ENCODE results near the gene IAPP. TPM values are rescaled to one million over a fixed set of nuclear protein-coding genes. Genes with fewer than 3 reads are reported as not detected.
"Not testable (repeated sequence)": the region's sequence is repeated elsewhere in the genome, so short reads cannot be mapped to it uniquely, and the experiment has no call there.

The IAPP gene
- total RNA-seq, 1 donor from 2014 or later = not detected

DNA sequence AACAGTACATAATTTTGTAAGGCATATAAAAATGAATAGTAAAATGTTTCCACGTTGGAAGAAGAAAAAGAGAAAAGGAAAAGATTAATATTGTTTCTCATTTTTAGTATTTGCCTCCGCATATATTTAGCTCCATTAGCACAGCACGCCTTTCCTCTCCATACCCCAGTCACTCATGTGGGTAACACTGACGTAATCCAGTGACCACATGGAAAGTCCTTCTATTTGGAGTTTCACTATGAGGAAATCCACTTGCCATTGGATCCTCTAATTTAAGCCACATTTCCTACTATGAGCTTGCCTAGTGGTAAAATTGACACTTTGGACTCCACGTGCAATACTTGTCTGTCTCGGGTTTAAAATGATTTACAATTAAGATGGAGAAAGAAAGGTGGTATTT, 32.3 kb upstream of the IAPP start:
- H3K4me3 ChIP-seq (ENCODE audit: low read length in 3 of 3) = no peak overlapping the region
- H3K4me1 ChIP-seq (ENCODE audit: control insufficient read depth in 3 of 3, insufficient read depth in 3 of 3, low read length in 3 of 3) = no peaks in the 10 kb centered on the region
- H3K36me3 ChIP-seq (ENCODE audit: control insufficient read depth in 3 of 3, insufficient read depth in 3 of 3, low read length in 3 of 3) = no peaks in the 10 kb centered on the region
- no peak overlapping the region for H3K9ac ChIP-seq (ENCODE audit: low read depth in 1 of 3, low read length in 3 of 3)
- H3K9me3 ChIP-seq (ENCODE audit: control insufficient read depth in 3 of 3, low read length in 3 of 3) = no peaks in the 10 kb centered on the region
- H3K27me3 ChIP-seq (ENCODE audit: control insufficient read depth in 3 of 3, insufficient read depth in 3 of 3, low read length in 3 of 3) = no peaks in the 10 kb centered on the region
- no peak overlapping the region for H3K27ac ChIP-seq (ENCODE audit: low read depth, low read length)

DNA sequence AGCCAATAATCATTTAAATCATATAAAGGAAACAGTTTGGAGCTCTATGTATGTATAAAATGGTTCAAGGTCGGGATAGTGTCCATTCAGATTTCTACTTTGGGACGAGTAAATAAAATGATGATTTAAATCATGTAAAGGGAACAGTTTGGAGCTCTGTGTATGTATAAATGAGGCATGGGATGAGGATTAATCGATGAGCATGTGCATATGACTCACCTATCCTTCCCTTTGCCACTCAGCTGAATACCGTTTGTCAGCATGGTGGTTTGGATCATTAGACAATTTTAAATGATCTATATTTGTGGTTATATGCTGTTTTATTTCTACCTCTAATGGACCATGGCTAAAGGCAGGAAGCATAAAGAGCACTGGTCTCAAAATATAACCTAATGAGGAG, 30.9 kb upstream of the IAPP start:
- Histone ChIP-seq H3K27ac (ENCODE audit: low read depth, low read length) (no peak overlapping the region), H3K4me1 (ENCODE audit: control insufficient read depth in 3 of 3, insufficient read depth in 3 of 3, low read length in 3 of 3) (no peaks in the 10 kb centered on the region), H3K4me3 (ENCODE audit: low read length in 3 of 3) (no peak overlapping the region), H3K9ac (ENCODE audit: low read depth in 1 of 3, low read length in 3 of 3) (no peak overlapping the region), H3K9me3 (ENCODE audit: control insufficient read depth in 3 of 3, low read length in 3 of 3) (no peaks in the 10 kb centered on the region), H3K36me3 (ENCODE audit: control insufficient read depth in 3 of 3, insufficient read depth in 3 of 3, low read length in 3 of 3) (no peaks in the 10 kb centered on the region), H3K27me3 (ENCODE audit: control insufficient read depth in 3 of 3, insufficient read depth in 3 of 3, low read length in 3 of 3) (no peaks in the 10 kb centered on the region)

DNA sequence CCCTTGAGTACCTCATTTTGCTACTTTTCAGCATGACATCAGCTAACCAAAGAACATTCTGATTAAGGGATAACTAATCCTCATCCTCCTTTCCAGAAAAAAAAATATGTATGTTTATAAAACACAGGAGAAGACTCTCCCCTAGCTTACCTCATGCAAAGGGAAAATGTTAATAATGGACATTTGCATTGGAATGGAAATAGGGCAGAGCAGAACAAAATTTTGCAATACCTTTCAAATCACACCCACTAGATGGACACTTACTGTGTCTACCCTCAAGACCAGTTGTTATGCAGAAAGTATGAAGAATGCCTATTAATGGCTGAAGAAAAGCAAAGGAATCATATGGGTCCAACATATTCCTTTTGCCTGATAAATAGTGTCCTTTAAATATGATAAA, 29.1 kb upstream of the IAPP start:
- Histone ChIP-seq H3K27ac (ENCODE audit: low read depth, low read length) (no peak overlapping the region), H3K27me3 (ENCODE audit: control insufficient read depth in 3 of 3, insufficient read depth in 3 of 3, low read length in 3 of 3) (no peaks in the 10 kb centered on the region), H3K9ac (ENCODE audit: low read depth in 1 of 3, low read length in 3 of 3) (no peak overlapping the region)

DNA sequence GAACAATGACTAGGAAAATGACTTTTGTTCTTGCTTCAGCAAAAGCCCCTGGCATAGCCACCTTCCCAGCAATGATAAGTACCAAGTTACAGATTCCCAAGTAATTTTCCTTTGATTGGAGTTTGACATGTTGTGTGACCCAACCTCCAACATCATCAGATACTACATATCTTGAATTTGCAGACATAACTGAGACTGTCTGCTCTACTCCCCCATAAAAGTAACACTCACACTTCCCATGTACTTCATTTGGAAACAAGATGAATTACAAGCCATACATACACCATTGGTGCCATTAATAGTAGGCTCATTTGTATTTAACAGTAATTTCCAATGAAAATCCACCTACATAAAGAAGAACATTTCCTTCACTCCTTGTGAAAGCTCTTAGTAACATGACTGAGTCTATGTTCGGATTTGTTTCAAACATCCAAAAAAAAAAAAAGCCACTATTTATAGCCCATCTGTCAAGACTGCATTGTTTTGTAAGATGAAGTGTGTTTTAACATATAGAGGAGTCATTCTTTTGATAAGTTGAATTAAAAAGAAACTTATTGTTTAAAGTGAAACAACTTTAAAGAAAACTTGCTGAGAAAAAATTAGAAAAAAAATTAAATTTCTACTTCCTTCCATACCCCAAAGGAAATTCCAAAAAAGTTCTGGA, 26.0 kb upstream of the IAPP start:
- H3K4me1 ChIP-seq (ENCODE audit: control insufficient read depth in 3 of 3, insufficient read depth in 3 of 3, low read length in 3 of 3) = no peaks in the 10 kb centered on the region
- no peak overlapping the region for H3K4me3 ChIP-seq (ENCODE audit: low read length in 3 of 3)
- no peaks in the 10 kb centered on the region for H3K36me3 ChIP-seq (ENCODE audit: control insufficient read depth in 3 of 3, insufficient read depth in 3 of 3, low read length in 3 of 3)
- H3K27ac ChIP-seq (ENCODE audit: low read depth, low read length) = no peak overlapping the region
- no peak overlapping the region for H3K9ac ChIP-seq (ENCODE audit: low read depth in 1 of 3, low read length in 3 of 3)
- no peaks in the 10 kb centered on the region for H3K9me3 ChIP-seq (ENCODE audit: control insufficient read depth in 3 of 3, low read length in 3 of 3)
- H3K27me3 ChIP-seq (ENCODE audit: control insufficient read depth in 3 of 3, insufficient read depth in 3 of 3, low read length in 3 of 3) = no peaks in the 10 kb centered on the region

More for the DNA sequence above, 29.1 kb upstream of the IAPP start:
- no peaks in the 10 kb centered on the region for H3K36me3 ChIP-seq (ENCODE audit: control insufficient read depth in 3 of 3, insufficient read depth in 3 of 3, low read length in 3 of 3)
- H3K9me3 ChIP-seq (ENCODE audit: control insufficient read depth in 3 of 3, low read length in 3 of 3) = no peaks in the 10 kb centered on the region
- H3K4me1 ChIP-seq (ENCODE audit: control insufficient read depth in 3 of 3, insufficient read depth in 3 of 3, low read length in 3 of 3) = no peaks in the 10 kb centered on the region
- no peak overlapping the region for H3K4me3 ChIP-seq (ENCODE audit: low read length in 3 of 3)

DNA sequence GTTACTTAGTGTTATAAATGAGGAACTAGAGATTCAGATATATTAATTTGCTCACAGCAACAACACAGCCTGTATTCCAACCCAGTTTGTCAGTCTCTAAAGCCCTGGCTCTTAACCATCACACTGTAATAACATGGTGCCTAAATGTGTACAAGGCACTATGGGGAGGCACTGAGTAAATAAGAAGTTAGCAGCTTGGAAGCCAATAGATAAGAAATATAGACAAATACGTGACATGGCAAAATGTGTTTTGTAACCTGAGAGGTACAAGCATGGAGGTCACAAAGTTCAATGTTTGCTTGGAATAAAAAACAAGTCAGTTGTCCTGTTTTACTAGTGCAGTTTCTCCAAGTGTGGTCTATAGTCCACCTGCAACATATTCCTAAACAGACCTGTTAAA, 21.7 kb upstream of the IAPP start:
- H3K27me3 ChIP-seq (ENCODE audit: control insufficient read depth in 3 of 3, insufficient read depth in 3 of 3, low read length in 3 of 3) = no peaks in the 10 kb centered on the region
- no peak overlapping the region for H3K9ac ChIP-seq (ENCODE audit: low read depth in 1 of 3, low read length in 3 of 3)
- no peaks in the 10 kb centered on the region for H3K9me3 ChIP-seq (ENCODE audit: control insufficient read depth in 3 of 3, low read length in 3 of 3)
- H3K36me3 ChIP-seq (ENCODE audit: control insufficient read depth in 3 of 3, insufficient read depth in 3 of 3, low read length in 3 of 3) = no peaks in the 10 kb centered on the region
- no peak overlapping the region for H3K4me3 ChIP-seq (ENCODE audit: low read length in 3 of 3)
- H3K4me1 ChIP-seq (ENCODE audit: control insufficient read depth in 3 of 3, insufficient read depth in 3 of 3, low read length in 3 of 3) = no peaks in the 10 kb centered on the region
- H3K27ac ChIP-seq (ENCODE audit: low read depth, low read length) = no peak overlapping the region

DNA sequence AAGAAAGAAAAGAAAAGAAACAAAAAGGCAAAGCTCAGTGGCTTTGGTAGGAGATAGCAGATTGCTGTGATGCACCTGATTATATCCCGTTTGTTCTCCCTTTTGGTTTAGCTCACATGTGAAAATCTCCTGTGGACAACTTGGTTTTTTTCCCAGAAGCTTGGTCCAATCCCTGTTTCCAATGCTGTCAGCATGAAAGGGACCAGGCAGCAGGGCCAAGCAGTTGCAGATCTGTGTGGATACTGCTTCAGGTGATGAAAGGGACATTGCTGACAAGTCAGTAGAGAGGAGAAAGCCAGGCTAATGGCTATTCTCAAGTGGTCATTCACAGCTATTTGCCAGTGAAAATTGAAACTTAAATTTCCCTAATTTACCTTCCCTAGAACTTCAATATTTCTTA, 19.2 kb upstream of the IAPP start:
- Histone ChIP-seq H3K27ac (ENCODE audit: low read depth, low read length) (no peak overlapping the region), H3K9ac (ENCODE audit: low read depth in 1 of 3, low read length in 3 of 3) (no peak overlapping the region), H3K36me3 (ENCODE audit: control insufficient read depth in 3 of 3, insufficient read depth in 3 of 3, low read length in 3 of 3) (no peaks in the 10 kb centered on the region), H3K9me3 (ENCODE audit: control insufficient read depth in 3 of 3, low read length in 3 of 3) (no peaks in the 10 kb centered on the region), H3K4me1 (ENCODE audit: control insufficient read depth in 3 of 3, insufficient read depth in 3 of 3, low read length in 3 of 3) (no peaks in the 10 kb centered on the region), H3K27me3 (ENCODE audit: control insufficient read depth in 3 of 3, insufficient read depth in 3 of 3, low read length in 3 of 3) (no peaks in the 10 kb centered on the region), H3K4me3 (ENCODE audit: low read length in 3 of 3) (no peak overlapping the region)

DNA sequence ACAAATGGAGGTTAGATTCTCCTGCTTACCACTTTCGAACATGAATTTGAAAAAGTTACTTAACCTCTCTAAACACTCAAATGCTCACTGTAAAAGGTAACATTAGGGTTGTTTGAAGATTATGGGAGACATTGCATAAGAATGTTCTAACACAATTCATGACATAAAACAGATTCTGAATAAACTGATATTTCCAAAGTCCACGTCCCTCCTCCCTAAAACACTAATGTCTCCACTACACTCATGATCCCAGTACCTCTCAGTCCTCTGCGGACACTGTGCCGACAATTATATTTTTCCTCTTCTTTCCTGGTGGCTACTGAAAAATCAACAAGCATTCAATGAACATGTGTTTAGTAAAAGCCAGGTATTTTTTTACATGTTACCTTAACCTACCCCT, 18.8 kb upstream of the IAPP start:
- Histone ChIP-seq H3K27me3 (ENCODE audit: control insufficient read depth in 3 of 3, insufficient read depth in 3 of 3, low read length in 3 of 3) (no peaks in the 10 kb centered on the region), H3K9ac (ENCODE audit: low read depth in 1 of 3, low read length in 3 of 3) (no peak overlapping the region), H3K4me3 (ENCODE audit: low read length in 3 of 3) (no peak overlapping the region), H3K4me1 (ENCODE audit: control insufficient read depth in 3 of 3, insufficient read depth in 3 of 3, low read length in 3 of 3) (no peaks in the 10 kb centered on the region), H3K9me3 (ENCODE audit: control insufficient read depth in 3 of 3, low read length in 3 of 3) (no peaks in the 10 kb centered on the region), H3K27ac (ENCODE audit: low read depth, low read length) (no peak overlapping the region), H3K36me3 (ENCODE audit: control insufficient read depth in 3 of 3, insufficient read depth in 3 of 3, low read length in 3 of 3) (no peaks in the 10 kb centered on the region)

DNA sequence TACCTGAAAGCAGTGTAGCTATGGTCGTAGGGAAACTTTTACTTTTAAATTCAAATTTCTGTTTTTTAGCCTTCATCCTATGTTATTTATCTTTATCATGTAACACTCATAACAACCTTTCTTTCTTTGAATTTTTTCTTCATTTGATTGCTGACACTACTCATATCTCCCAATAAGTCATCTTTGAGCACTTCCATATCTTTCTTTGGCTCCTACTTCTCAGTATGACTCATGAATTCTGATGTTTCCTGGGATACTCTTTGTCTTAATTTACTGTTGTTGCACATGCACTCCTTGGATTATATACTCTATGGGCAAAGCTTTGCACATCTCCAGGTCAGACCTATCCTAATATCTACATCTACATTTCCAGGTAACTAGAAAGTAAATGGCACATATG, 18.1 kb upstream of the IAPP start:
- H3K4me3 ChIP-seq (ENCODE audit: low read length in 3 of 3) = no peak overlapping the region
- no peaks in the 10 kb centered on the region for H3K4me1 ChIP-seq (ENCODE audit: control insufficient read depth in 3 of 3, insufficient read depth in 3 of 3, low read length in 3 of 3)
- no peak overlapping the region for H3K27ac ChIP-seq (ENCODE audit: low read depth, low read length)
- no peaks in the 10 kb centered on the region for H3K27me3 ChIP-seq (ENCODE audit: control insufficient read depth in 3 of 3, insufficient read depth in 3 of 3, low read length in 3 of 3)
- H3K9me3 ChIP-seq (ENCODE audit: control insufficient read depth in 3 of 3, low read length in 3 of 3) = no peaks in the 10 kb centered on the region
- H3K36me3 ChIP-seq (ENCODE audit: control insufficient read depth in 3 of 3, insufficient read depth in 3 of 3, low read length in 3 of 3) = no peaks in the 10 kb centered on the region
- H3K9ac ChIP-seq (ENCODE audit: low read depth in 1 of 3, low read length in 3 of 3) = no peak overlapping the region

DNA sequence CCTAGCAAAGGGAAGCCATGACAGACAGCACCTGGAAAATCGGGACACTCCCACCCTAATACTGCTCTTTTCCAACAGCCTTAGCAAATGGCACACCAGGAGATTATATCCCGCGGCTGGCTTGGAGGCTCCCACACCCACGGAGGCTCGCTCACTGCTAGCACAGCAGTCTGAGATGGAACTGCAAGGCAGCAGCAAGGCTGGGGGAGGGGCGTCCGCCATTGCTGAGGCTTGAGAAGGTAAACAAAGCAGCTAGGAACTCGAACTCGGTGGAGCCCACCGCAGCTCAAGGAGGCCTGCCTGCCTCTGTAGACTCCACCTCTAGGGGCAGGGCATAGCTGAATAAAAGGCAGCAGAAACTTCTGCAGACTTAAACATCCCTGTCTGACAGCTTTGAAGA, 12.1 kb upstream of the IAPP start:
- not testable (repeated sequence) for H3K4me1 ChIP-seq (ENCODE audit: control insufficient read depth in 3 of 3, insufficient read depth in 3 of 3, low read length in 3 of 3); H3K9ac ChIP-seq (ENCODE audit: low read depth in 1 of 3, low read length in 3 of 3); H3K27me3 ChIP-seq (ENCODE audit: control insufficient read depth in 3 of 3, insufficient read depth in 3 of 3, low read length in 3 of 3); H3K4me3 ChIP-seq (ENCODE audit: low read length in 3 of 3); H3K9me3 ChIP-seq (ENCODE audit: control insufficient read depth in 3 of 3, low read length in 3 of 3); H3K36me3 ChIP-seq (ENCODE audit: control insufficient read depth in 3 of 3, insufficient read depth in 3 of 3, low read length in 3 of 3); H3K27ac ChIP-seq (ENCODE audit: low read depth, low read length)

DNA sequence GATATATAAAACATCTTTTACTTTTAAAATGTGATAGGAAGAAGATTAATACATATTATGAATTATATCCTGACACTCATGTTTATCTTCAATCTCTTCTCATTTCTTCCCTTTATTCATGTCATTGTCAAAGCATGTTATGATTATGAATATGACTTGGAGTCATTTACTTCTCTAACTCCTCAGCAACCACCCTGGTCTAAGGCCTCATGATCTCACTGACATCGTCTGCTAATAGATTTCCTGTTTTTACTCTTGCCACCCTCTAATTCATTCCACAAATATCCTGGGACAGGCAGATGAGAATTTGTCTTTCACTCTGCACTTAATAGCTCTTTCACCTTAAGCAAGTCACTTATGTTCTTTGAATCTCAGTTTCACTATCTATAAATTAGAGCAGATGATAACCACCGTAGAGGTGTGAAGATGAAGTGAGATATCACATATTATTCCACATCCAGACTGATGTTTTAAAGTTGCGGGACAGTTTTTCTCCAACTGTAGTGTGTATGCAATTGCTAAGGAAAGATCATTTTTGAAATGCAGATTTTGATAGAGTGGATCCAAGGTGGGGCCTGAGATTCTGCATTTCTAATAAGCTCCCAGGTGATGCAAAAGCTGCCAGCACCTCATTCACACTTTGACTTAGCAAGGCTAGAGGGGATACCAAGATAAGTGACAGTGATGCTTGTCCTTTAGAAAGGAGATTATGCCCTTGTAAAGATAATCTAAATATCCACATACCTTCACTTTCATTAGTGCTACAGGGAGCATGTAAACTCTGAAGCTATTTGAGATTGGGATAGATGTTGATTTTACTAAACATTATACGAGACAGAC, 3.3 kb upstream of the IAPP start:
- H3K27me3 ChIP-seq (ENCODE audit: control insufficient read depth in 3 of 3, insufficient read depth in 3 of 3, low read length in 3 of 3) = no peaks in the 10 kb centered on the region
- H3K4me3 ChIP-seq (ENCODE audit: low read length in 3 of 3) = no peak overlapping the region
- H3K27ac ChIP-seq (ENCODE audit: low read depth, low read length) = no peak overlapping the region
- no peaks in the 10 kb centered on the region for H3K4me1 ChIP-seq (ENCODE audit: control insufficient read depth in 3 of 3, insufficient read depth in 3 of 3, low read length in 3 of 3)
- H3K9ac ChIP-seq (ENCODE audit: low read depth in 1 of 3, low read length in 3 of 3) = no peak overlapping the region
- H3K36me3 ChIP-seq (ENCODE audit: control insufficient read depth in 3 of 3, insufficient read depth in 3 of 3, low read length in 3 of 3) = no peaks in the 10 kb centered on the region
- H3K9me3 ChIP-seq (ENCODE audit: control insufficient read depth in 3 of 3, low read length in 3 of 3) = no peaks in the 10 kb centered on the region
